ENCODE measurements around the gene GZMA.

Gene GZMA

GRCh38 chr5:55143624-55144023, 41.2 kb downstream of the GZMA start:
- 72% methylated on average over 4 of the region's 4 CpGs for WGBS, 2 experiments
- no peaks in the 10 kb centered on the region for H3K4me1 ChIP-seq (ENCODE audit: control insufficient read depth, insufficient read depth, low read length)
- no peaks in the 10 kb centered on the region for H3K36me3 ChIP-seq (ENCODE audit: control insufficient read depth, insufficient read depth, low read length)
- H3K27ac ChIP-seq (ENCODE audit: insufficient read depth, low read depth, low read length, poor library complexity, severe bottlenecking): no peak overlapping the region
- no peak overlapping the region for H3K4me3 ChIP-seq (ENCODE audit: insufficient read depth, low read depth, low read length)
- no peaks in the 10 kb centered on the region for H3K27me3 ChIP-seq (ENCODE audit: control insufficient read depth, insufficient read depth, low read length, poor library complexity, severe bottlenecking)
- no peaks in the 10 kb centered on the region for H3K9me3 ChIP-seq (ENCODE audit: control insufficient read depth, low read length)

GRCh38 chr5:55146080-55146479, 43.6 kb downstream of the GZMA start:
- Histone ChIP-seq H3K36me3 (ENCODE audit: control insufficient read depth, insufficient read depth, low read length) (no peaks in the 10 kb centered on the region), H3K27ac (ENCODE audit: insufficient read depth, low read depth, low read length, poor library complexity, severe bottlenecking) (no peak overlapping the region), H3K4me3 (ENCODE audit: insufficient read depth, low read depth, low read length) (no peak overlapping the region), H3K4me1 (ENCODE audit: control insufficient read depth, insufficient read depth, low read length) (no peaks in the 10 kb centered on the region), H3K27me3 (ENCODE audit: control insufficient read depth, insufficient read depth, low read length, poor library complexity, severe bottlenecking) (no peaks in the 10 kb centered on the region), H3K9me3 (ENCODE audit: control insufficient read depth, low read length) (no peaks in the 10 kb centered on the region)
- WGBS, 2 experiments: 90 to 98% methylated on average over 7 of the region's 8 CpGs

DNA sequence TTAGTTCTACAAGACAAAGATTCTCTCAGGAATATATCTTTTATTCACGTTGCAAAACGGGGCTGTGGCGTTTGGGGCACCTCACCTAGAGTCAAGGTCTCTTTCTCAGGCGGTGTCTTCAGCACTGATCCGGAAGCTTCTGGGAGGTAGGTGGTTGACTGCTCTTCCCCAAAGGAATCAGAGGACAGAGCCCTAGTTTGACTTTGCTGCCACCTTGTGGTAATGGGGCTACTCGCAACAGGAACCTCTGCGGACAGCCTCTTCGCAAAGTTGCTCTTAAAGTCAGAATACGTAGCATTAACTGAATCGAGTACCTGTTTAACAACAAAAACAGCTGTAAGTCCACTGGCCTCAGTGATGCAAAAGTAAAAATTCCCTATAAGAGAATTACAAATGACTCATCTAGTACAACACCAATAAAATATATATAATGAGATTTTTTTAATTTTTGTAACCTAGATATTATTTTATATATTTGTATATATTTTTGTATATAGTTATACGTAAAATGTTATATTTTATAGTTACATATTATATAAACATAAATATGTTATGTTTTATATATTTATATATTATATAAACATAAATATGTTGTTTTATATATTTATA, 44.2 kb downstream of the GZMA start:
- Histone ChIP-seq H3K27me3 (ENCODE audit: control insufficient read depth, insufficient read depth, low read length, poor library complexity, severe bottlenecking) (no peaks in the 10 kb centered on the region), H3K27ac (ENCODE audit: insufficient read depth, low read depth, low read length, poor library complexity, severe bottlenecking) (no peak overlapping the region), H3K36me3 (ENCODE audit: control insufficient read depth, insufficient read depth, low read length) (no peaks in the 10 kb centered on the region), H3K9me3 (ENCODE audit: control insufficient read depth, low read length) (no peaks in the 10 kb centered on the region), H3K4me1 (ENCODE audit: control insufficient read depth, insufficient read depth, low read length) (no peaks in the 10 kb centered on the region), H3K4me3 (ENCODE audit: insufficient read depth, low read depth, low read length) (no peak overlapping the region)
- 8 to 12% methylated on average over 10 of the region's 11 CpGs for WGBS, 2 experiments

DNA sequence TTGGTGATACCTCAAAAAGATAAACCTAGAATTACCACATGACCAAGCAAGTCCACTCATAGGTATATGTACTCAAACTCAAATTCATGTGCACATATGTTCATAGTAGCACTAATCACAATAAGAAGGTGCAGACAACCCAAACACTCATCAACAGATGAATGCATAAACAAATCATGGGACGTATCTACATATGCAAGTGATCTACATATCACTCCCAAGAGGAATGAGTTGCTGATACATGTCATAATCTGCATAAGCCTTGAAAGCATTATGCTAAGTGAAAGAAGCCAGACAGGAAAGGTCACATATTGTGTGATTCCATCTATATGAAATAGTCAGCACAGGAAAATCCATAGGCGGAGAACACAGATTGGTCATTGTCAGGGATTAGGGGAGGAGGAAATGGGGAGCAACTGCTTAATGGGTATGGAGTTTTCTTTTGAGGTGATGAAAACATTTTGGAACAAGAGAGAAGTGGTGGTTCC, 46.9 kb downstream of the GZMA start:
- no peaks in the 10 kb centered on the region for H3K4me1 ChIP-seq (ENCODE audit: control insufficient read depth, insufficient read depth, low read length)
- H3K36me3 ChIP-seq (ENCODE audit: control insufficient read depth, insufficient read depth, low read length): no peaks in the 10 kb centered on the region
- no peaks in the 10 kb centered on the region for H3K9me3 ChIP-seq (ENCODE audit: control insufficient read depth, low read length)
- H3K27me3 ChIP-seq (ENCODE audit: control insufficient read depth, insufficient read depth, low read length, poor library complexity, severe bottlenecking): no peaks in the 10 kb centered on the region
- WGBS, 2 experiments: 84 to 95% methylated on average over 2 of the region's 2 CpGs
- no peak overlapping the region for H3K27ac ChIP-seq (ENCODE audit: insufficient read depth, low read depth, low read length, poor library complexity, severe bottlenecking)
- no peak overlapping the region for H3K4me3 ChIP-seq (ENCODE audit: insufficient read depth, low read depth, low read length)

- WGBS, 2 experiments: 76 to 92% methylated on average over 3 to 5 of the region's 5 CpGs
- Histone ChIP-seq H3K4me3 (ENCODE audit: insufficient read depth, low read depth, low read length) (no peak overlapping the region), H3K9me3 (ENCODE audit: control insufficient read depth, low read length) (no peaks in the 10 kb centered on the region), H3K36me3 (ENCODE audit: control insufficient read depth, insufficient read depth, low read length) (no peaks in the 10 kb centered on the region), H3K4me1 (ENCODE audit: control insufficient read depth, insufficient read depth, low read length) (no peaks in the 10 kb centered on the region), H3K27me3 (ENCODE audit: control insufficient read depth, insufficient read depth, low read length, poor library complexity, severe bottlenecking) (no peaks in the 10 kb centered on the region), H3K27ac (ENCODE audit: insufficient read depth, low read depth, low read length, poor library complexity, severe bottlenecking) (no peak overlapping the region)
These were observed 49.7 kb downstream of the GZMA start for GRCh38 chr5:55151923-55152842.

GRCh38 chr5:55154873-55155272, 52.4 kb downstream of the GZMA start:
- H3K27ac ChIP-seq (ENCODE audit: insufficient read depth, low read depth, low read length, poor library complexity, severe bottlenecking): no peak overlapping the region

More at GRCh38 chr5:55154873-55155272, 52.4 kb downstream of the GZMA start:
- Histone ChIP-seq H3K4me1 (ENCODE audit: control insufficient read depth, insufficient read depth, low read length) (no peaks in the 10 kb centered on the region), H3K4me3 (ENCODE audit: insufficient read depth, low read depth, low read length) (no peak overlapping the region), H3K36me3 (ENCODE audit: control insufficient read depth, insufficient read depth, low read length) (no peaks in the 10 kb centered on the region), H3K27me3 (ENCODE audit: control insufficient read depth, insufficient read depth, low read length, poor library complexity, severe bottlenecking) (no peaks in the 10 kb centered on the region), H3K9me3 (ENCODE audit: control insufficient read depth, low read length) (no peaks in the 10 kb centered on the region)
- 94 to 95% methylated on average over 3 of the region's 3 CpGs for WGBS, 2 experiments

All from ectodermal cell (in vitro differentiated cells).